Parathyroid adenoma (tissue), 2 donors: ENCODE measurements around the gene B3GAT1.

Source experiments
- H2AFZ ChIP-seq: fragments of 300-600 bp; sonication (generic); one replicate; pipeline ENCODE4 v1.7.0; 2017; ENCODE audit warnings: antibody characterized with exemption, mild to moderate bottlenecking
- H3K27ac ChIP-seq: fragments of 300-600 bp; sonication (generic); one replicate; pipeline ENCODE4 v1.7.0; 2017
- H3K27me3 ChIP-seq: fragments of 300-600 bp; sonication (generic); one replicate; pipeline ENCODE4 v1.7.0; 2017; ENCODE audit warnings: low read length; ENCODE audit not compliant: control insufficient read depth, insufficient read depth
- H3K36me3 ChIP-seq: fragments of 300-600 bp; sonication (generic); one replicate; pipeline ENCODE4 v1.7.0; 2017; ENCODE audit warnings: low read length; ENCODE audit not compliant: control insufficient read depth, insufficient read depth
- H3K4me1 ChIP-seq: fragments of 300-600 bp; sonication (generic); one replicate; pipeline ENCODE4 v1.7.0; 2017; ENCODE audit warnings: control low read depth
- H3K4me2 ChIP-seq: fragments of 300-600 bp; sonication (generic); one replicate; pipeline ENCODE4 v1.7.0; 2017; ENCODE audit warnings: low read length
- H3K4me3 ChIP-seq: fragments of 300-600 bp; sonication (generic); one replicate; pipeline ENCODE4 v1.7.0; 2017; ENCODE audit warnings: low read depth, low read length
- H3K79me2 ChIP-seq: fragments of 300-600 bp; sonication (generic); one replicate; pipeline ENCODE4 v1.7.0; 2017; ENCODE audit warnings: control low read depth
- H3K9ac ChIP-seq: fragments of 300-600 bp; sonication (generic); one replicate; pipeline ENCODE4 v1.7.0; 2017; ENCODE audit warnings: mild to moderate bottlenecking
- H3K9me3 ChIP-seq: fragments of 300-600 bp; sonication (generic); one replicate; pipeline ENCODE4 v1.7.0; 2017; ENCODE audit warnings: low read length; ENCODE audit not compliant: control insufficient read depth
- TF ChIP-seq, protein P1 (sequence below): fragments of 300-600 bp; sonication (generic); IDR thresholded peaks from one replicate; pipeline ENCODE4 v1.7.0; 2017; ENCODE audit warnings: antibody characterized with exemption, mild to moderate bottlenecking
- donor health status: primary hyperparathyroidism.

Gene B3GAT1

DNA sequence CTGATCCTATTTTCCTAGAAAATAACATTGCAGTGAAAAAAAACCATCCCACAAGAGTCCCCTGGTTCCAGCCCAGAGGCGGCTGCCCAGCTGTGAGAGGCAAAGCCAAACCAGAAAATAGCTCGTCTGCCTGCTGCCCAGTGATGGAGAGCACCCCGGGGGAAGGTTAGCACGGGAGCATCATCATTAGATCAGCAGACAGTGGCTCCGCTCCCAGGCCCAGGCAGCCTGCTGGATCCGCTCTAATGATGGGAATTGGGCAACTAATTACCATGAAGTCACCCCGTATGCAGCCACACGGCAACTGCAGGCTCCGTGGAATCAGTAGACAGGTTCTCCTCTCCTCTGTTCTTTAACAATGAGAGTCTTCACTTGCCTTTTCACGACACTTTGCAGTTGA lies 17.1 kb upstream of the B3GAT1 start:
- Histone ChIP-seq H3K4me3 (no peak overlapping the region), H3K79me2 (no peaks in the 10 kb centered on the region), H2AFZ (no peak overlapping the region), H3K27ac (no peak overlapping the region), H3K27me3 (no peaks in the 10 kb centered on the region), H3K4me1 (no peaks in the 10 kb centered on the region), H3K9ac (no peak overlapping the region), H3K4me2 (no peak overlapping the region), H3K36me3 (no peaks in the 10 kb centered on the region), H3K9me3 (no peaks in the 10 kb centered on the region)
- TF ChIP-seq, protein P1, sequence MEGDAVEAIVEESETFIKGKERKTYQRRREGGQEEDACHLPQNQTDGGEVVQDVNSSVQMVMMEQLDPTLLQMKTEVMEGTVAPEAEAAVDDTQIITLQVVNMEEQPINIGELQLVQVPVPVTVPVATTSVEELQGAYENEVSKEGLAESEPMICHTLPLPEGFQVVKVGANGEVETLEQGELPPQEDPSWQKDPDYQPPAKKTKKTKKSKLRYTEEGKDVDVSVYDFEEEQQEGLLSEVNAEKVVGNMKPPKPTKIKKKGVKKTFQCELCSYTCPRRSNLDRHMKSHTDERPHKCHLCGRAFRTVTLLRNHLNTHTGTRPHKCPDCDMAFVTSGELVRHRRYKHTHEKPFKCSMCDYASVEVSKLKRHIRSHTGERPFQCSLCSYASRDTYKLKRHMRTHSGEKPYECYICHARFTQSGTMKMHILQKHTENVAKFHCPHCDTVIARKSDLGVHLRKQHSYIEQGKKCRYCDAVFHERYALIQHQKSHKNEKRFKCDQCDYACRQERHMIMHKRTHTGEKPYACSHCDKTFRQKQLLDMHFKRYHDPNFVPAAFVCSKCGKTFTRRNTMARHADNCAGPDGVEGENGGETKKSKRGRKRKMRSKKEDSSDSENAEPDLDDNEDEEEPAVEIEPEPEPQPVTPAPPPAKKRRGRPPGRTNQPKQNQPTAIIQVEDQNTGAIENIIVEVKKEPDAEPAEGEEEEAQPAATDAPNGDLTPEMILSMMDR: no peak

DNA sequence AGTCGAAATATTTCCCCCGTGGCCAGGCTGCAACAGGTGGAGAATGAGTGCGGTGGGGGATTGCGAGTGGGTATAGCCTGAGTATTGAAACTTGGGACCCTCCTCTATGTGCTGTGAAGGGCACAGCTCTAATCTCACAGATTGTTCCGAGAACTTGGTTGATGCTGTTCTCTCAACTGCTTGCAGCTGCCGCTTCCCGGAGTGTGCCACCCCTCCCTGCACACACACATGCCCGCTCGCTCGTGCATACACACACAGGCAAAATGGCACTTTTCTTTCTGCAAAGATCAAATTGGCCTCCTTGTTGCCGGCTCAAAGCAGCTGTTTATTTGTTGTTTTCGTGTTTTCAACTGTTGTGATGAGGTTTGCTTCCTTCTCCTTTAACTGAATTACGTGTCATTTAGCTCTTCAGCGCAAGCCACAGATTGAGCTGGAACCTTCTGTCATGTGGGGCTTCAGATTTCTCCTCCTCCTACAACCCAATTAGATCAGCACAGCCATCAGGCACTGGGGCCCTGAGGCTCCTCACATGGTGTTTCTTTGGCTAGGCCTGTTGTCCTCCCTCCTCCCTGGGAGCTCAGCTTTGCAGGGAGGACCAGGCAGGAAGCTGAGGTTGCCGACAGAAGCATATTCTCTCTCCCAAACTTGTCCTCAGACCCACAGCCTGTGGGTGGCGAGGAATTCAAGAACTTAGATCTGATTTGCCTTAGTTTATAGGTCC lies 13.9 kb upstream of the B3GAT1 start:
- Histone ChIP-seq H2AFZ (no peak overlapping the region), H3K4me3 (no peak overlapping the region), H3K4me2 (no peak overlapping the region), H3K27ac (no peak overlapping the region), H3K36me3 (no peaks in the 10 kb centered on the region), H3K4me1 (no peaks in the 10 kb centered on the region), H3K79me2 (no peaks in the 10 kb centered on the region), H3K9me3 (no peaks in the 10 kb centered on the region), H3K9ac (no peak overlapping the region), H3K27me3 (no peaks in the 10 kb centered on the region)
- TF ChIP-seq, protein P1: no peak

DNA sequence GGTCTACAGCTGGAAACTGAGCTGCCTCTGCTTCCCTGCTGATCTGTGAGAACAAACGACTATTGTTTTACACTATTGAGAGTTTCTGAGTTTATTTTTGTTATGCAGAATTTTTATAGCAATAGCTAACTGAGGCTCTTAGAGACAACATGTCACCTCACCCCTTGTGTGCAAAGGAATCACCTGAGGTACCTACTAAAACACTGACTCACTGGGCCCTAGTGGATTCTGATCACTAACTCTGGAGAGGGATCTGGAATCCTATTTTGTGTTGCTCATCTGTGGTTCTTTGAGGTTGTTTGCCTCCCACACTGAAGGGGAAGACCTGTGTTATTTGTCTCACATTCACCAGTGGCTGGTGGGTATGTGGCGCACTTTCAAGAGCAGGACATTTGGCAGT lies 13.4 kb upstream of the B3GAT1 start:
- Histone ChIP-seq H3K9ac (no peak overlapping the region), H3K27ac (no peak overlapping the region), H3K36me3 (no peaks in the 10 kb centered on the region), H3K79me2 (no peaks in the 10 kb centered on the region), H3K9me3 (no peaks in the 10 kb centered on the region), H3K4me3 (no peak overlapping the region), H3K4me1 (no peaks in the 10 kb centered on the region), H3K27me3 (no peaks in the 10 kb centered on the region), H2AFZ (no peak overlapping the region), H3K4me2 (no peak overlapping the region)
- TF ChIP-seq, protein P1: no peak

DNA sequence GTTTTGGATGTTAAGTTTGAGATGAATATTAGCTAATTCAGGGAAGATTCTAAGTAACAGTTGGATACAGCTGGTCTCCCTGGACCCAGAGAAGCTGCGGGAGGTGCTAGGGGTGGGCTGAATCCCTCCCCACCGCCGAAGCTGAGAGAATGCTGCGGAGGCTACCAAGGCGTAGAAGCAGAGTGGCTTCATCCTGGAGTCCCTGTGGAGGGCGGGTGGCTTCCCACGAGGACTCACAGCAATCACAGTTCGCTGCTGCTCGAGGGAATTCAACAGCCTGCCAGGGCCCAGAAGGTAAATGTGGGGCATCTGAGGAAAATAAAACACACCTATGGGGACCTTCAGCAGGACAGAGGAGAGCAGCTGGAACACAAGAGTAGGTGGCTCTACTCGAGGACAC lies 11.1 kb upstream of the B3GAT1 start:
- Histone ChIP-seq H3K4me1 (no peaks in the 10 kb centered on the region), H3K9me3 (no peaks in the 10 kb centered on the region), H3K36me3 (no peaks in the 10 kb centered on the region), H3K4me3 (no peak overlapping the region), H2AFZ (no peak overlapping the region), H3K9ac (no peak overlapping the region), H3K27ac (no peak overlapping the region), H3K4me2 (no peak overlapping the region), H3K79me2 (no peaks in the 10 kb centered on the region), H3K27me3 (no peaks in the 10 kb centered on the region)
- TF ChIP-seq, protein P1: no peak
